ENCODE data around the gene CDC42EP3.

Gene CDC42EP3

DNA sequence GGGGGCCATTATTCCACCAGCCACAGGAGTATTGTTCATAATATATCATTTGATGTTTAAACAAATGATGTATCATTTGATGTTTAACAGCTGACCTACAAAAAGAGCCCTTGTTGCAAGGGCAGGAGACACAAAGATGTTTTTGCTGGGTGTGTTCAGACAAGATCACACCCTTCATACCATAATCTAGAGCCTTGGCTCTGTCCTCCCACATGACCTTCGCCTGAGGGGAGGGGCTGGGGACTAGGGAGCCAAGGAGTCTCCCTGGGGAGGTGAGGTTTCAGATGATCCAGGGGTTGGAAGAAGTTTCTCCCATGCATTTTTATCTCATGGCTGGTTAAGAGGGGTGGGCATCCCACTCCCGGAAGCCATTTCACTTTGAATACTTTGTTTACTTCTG lies 33.5 kb downstream of the CDC42EP3 start:
- TF ChIP-seq, protein P1, sequence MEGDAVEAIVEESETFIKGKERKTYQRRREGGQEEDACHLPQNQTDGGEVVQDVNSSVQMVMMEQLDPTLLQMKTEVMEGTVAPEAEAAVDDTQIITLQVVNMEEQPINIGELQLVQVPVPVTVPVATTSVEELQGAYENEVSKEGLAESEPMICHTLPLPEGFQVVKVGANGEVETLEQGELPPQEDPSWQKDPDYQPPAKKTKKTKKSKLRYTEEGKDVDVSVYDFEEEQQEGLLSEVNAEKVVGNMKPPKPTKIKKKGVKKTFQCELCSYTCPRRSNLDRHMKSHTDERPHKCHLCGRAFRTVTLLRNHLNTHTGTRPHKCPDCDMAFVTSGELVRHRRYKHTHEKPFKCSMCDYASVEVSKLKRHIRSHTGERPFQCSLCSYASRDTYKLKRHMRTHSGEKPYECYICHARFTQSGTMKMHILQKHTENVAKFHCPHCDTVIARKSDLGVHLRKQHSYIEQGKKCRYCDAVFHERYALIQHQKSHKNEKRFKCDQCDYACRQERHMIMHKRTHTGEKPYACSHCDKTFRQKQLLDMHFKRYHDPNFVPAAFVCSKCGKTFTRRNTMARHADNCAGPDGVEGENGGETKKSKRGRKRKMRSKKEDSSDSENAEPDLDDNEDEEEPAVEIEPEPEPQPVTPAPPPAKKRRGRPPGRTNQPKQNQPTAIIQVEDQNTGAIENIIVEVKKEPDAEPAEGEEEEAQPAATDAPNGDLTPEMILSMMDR (IDR thresholded peaks at IDR 0.05; ENCODE audit: control extremely low read depth, extremely low read depth, low read depth, missing control alignments): no peak

DNA sequence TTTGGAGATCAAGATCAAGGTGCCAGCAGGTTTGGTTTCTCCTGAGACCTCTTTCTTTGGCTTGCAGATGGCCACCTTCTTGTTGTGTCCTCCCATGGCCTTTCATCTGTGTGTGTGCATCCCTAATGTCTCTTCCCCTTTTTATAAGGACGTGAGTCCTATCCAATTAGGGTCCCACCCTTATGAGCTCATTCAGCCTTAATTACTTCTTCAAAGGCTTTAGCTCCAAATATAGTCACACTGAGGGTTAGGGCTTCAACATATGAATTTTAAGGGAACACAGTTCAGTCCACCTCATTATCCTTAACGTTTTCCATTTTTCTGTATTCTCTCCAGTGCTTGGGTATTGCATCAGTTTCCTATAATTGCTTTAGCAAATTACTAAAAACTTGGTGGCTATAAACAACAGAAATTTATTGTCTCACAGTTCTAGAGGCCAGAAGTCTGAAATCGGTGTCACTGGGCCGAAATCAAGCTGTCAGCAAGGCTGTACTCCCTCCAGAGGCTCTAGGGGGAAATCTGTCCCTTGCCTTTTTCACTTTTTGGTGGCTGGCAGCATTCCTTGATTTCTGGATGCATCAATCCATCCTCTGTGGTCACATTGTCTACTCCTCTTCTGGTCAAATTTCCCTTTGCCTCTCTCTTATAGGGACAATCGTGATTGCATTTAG lies 34.1 kb downstream of the CDC42EP3 start:
- POLR2A ChIA-PET: interaction anchor here (1.1 kb wide), 1 partner anchor 240 kb away, joined by 3 read pairs; no protein-coding TSS in a partner anchor
- no peak for DNase-seq (ENCODE audit: extremely low spot score)
- CTCF ChIA-PET: interaction anchor here (1.4 kb wide), 1 partner anchor 239 kb away, joined by 3 read pairs; no protein-coding TSS in a partner anchor
- TF ChIP-seq, protein P1 (IDR thresholded peaks at IDR 0.05; ENCODE audit: control extremely low read depth, extremely low read depth, low read depth, missing control alignments): no peak

More for the DNA sequence above, 33.5 kb downstream of the CDC42EP3 start:
- CTCF ChIA-PET: interaction anchor here (1.4 kb wide), 1 partner anchor 238 kb away, joined by 3 read pairs; no protein-coding TSS in a partner anchor
- no peak for DNase-seq (ENCODE audit: extremely low spot score)
- POLR2A ChIA-PET: no interaction called here

DNA sequence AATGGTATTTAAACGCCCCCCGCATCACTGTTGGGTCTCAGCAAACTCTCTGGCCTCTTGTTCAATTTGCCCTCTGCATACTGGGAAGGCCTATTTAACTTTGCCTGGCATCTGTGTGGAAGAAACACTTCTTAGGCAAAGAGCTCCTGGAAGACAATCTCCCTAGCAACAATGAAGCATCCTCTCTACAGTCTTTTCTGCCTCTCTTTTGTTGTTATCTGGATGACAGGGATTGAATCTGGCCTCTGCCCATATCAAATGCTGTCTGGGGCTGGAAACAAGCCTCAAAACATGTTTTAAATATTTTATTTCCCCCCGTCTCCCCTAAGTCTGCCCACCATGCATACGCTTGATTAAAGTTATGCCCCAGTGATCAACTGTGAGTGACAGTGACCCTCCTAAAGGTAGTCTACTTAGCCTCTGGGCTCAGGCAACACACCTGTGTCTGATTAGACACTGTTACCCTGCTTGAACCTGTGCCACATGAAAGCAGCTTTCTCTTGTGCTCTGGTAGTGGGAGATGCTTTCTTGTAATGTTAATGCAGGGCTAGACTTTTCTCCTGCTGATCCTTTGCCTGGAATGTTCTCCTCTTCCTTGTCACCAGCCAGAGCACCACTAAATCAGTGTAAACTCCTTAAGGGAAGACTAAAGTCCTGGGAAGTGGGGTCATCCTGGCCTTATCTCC lies 34.9 kb downstream of the CDC42EP3 start:
- ChIA-PET POLR2A (interaction anchor here (0.6 to 1.1 kb wide), 3 partner anchors 11 to 239 kb away, joined by 3 read pairs; no protein-coding TSS in a partner anchor), CTCF (interaction anchor here (1.0 kb wide), 2 partner anchors 21 to 46 kb away, joined by 3 to 4 read pairs; no protein-coding TSS in a partner anchor)
- TF ChIP-seq, protein P1 (IDR thresholded peaks at IDR 0.05; ENCODE audit: control extremely low read depth, extremely low read depth, low read depth, missing control alignments): no peak
- DNase-seq (ENCODE audit: extremely low spot score): no peak

DNA sequence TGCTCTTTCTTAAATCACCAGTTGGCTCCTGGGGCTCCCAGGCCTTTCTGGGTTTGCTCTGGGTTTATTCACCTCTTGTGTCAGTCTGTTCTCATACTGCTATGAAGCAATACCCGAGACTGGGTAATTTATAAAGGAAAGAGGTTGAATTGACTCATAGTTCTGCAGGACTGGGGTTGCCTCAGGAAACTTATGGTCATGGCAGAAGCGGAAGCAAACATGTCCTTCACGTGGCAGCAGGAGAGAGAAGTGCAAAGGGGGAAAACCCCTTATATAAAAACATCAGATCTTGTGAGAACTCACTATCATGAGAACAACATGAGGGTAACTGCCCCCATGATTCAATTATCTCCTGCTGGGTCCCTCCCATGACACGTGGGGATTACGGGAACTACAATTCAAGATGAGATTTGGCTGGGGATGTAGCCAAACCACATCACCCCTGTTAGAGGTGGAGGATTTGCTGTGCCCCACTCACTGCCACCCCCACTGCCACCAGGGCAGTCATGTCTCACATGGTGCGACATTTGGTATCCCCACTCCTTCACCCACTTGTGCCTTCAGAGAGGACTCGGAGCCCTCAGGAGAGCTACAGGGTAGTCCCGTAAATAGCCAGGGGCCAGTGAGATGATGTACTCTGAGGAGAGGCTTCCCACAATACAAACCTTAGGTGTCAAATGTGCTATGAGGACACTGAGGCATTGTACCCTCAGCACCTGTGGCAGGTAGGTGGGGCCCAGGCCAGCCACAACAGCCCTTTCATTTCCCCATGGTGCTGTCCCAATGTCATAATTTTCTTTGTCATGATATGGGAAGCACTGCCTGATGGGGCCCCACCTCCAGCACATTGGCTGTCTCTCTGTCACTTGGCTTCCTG lies 35.7 kb downstream of the CDC42EP3 start:
- CTCF ChIA-PET: interaction anchor here (0.6 to 1.8 kb wide), 5 partner anchors 16 to 242 kb away, joined by 3 to 6 read pairs (median 4); no protein-coding TSS in a partner anchor
- no peak for DNase-seq (ENCODE audit: extremely low spot score)
- TF ChIP-seq, protein P1 (IDR thresholded peaks at IDR 0.05; ENCODE audit: control extremely low read depth, extremely low read depth, low read depth, missing control alignments): no peak
- POLR2A ChIA-PET: interaction anchor here (0.6 to 0.7 kb wide), 2 partner anchors 10 to 237 kb away, joined by 3 read pairs; no protein-coding TSS in a partner anchor

DNA sequence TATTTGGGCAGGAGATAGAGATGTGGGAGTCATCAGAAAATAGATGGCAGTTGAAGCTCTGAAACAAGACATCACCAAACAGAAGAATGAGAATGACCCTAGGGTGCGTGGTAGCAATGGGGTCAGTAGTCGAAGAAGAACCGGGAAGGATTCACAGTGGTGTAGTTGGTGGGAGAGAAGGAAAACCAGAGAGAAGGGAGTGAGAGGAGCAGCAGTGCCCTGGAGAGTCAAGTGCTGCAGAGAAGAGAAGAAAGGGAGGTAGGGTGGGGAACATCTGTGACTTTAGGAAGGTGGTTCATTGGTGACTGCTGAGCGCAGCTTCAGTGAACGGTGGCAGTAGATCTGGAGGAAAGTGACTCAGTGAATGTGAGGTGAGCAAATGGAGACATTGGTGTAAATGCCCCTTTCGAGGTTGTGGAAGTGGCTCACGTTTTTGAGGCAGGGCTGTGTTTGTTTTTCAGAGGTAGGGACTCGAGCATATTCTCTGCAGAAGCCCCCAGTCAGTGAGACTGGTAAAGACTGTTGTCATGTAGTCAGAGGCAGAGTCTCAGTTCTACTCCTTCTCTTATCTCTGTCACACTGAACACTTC lies 36.4 kb downstream of the CDC42EP3 start:
- TF ChIP-seq, protein P1 (IDR thresholded peaks at IDR 0.05; ENCODE audit: control extremely low read depth, extremely low read depth, low read depth, missing control alignments): no peak
- POLR2A ChIA-PET: interaction anchor here (0.9 kb wide), 1 partner anchor 9 kb away, joined by 4 read pairs; no protein-coding TSS in a partner anchor
- CTCF ChIA-PET: interaction anchor here (1.0 to 1.8 kb wide), 6 partner anchors 9 to 239 kb away, joined by 3 to 6 read pairs (median 5); no protein-coding TSS in a partner anchor
- DNase-seq (ENCODE audit: extremely low spot score): no peak

Data from GM10248 (cell line).